Coronary artery (tissue), 2 donors: ENCODE results near the gene CARHSP1.
"Not testable (repeated sequence)": the region's sequence is repeated elsewhere in the genome, so short reads cannot be mapped to it uniquely, and the experiment has no call there.

ENCODE experiments used
- DNase-seq: peaks from one replicate; pipeline ENCODE4 v3.0.0-alpha.2; 2017; ENCODE audit warnings: low spot score
- H3K27ac ChIP-seq, 2 donors: fragments of 200-600 bp; sonication (generic); one replicate each; pipeline ENCODE4 v1.5.1; 2016 to 2019
- H3K4me3 ChIP-seq: fragments of 200-600 bp; sonication (generic); 2 replicates; pipeline ENCODE4 v1.5.1; 2016; ENCODE audit warnings: mild to moderate bottlenecking, moderate library complexity
- TF ChIP-seq, protein P1 (sequence below): fragments of 200-600 bp; sonication (generic); IDR thresholded peaks from one replicate; pipeline ENCODE4 v1.5.1; 2019; ENCODE audit warnings: antibody characterized with exemption

Gene CARHSP1

DNA sequence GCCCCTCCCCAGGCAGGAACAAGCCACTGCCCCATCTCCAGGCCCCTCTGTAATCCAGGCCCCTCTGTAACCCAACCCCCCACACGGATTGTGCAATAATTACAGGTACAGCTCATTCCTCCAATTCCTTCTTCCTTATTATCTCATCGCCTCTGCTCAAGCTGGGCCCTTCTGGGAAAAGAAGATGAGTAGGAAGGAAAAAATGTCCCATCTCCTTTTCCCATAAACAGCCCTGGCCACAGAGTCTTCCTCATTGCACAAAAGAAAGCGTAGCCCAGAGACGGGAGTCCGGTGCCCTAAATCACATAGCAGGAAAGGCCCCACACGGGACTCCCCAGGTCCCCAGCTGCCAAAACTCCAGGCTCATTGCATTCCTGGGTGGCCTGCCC, 9.7 kb upstream of the CARHSP1 start:
- H3K4me3 ChIP-seq: no peak overlapping the region
- no peak for DNase-seq
- no peak overlapping the region for H3K27ac ChIP-seq
- TF ChIP-seq, protein P1, sequence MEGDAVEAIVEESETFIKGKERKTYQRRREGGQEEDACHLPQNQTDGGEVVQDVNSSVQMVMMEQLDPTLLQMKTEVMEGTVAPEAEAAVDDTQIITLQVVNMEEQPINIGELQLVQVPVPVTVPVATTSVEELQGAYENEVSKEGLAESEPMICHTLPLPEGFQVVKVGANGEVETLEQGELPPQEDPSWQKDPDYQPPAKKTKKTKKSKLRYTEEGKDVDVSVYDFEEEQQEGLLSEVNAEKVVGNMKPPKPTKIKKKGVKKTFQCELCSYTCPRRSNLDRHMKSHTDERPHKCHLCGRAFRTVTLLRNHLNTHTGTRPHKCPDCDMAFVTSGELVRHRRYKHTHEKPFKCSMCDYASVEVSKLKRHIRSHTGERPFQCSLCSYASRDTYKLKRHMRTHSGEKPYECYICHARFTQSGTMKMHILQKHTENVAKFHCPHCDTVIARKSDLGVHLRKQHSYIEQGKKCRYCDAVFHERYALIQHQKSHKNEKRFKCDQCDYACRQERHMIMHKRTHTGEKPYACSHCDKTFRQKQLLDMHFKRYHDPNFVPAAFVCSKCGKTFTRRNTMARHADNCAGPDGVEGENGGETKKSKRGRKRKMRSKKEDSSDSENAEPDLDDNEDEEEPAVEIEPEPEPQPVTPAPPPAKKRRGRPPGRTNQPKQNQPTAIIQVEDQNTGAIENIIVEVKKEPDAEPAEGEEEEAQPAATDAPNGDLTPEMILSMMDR: no peak

DNA sequence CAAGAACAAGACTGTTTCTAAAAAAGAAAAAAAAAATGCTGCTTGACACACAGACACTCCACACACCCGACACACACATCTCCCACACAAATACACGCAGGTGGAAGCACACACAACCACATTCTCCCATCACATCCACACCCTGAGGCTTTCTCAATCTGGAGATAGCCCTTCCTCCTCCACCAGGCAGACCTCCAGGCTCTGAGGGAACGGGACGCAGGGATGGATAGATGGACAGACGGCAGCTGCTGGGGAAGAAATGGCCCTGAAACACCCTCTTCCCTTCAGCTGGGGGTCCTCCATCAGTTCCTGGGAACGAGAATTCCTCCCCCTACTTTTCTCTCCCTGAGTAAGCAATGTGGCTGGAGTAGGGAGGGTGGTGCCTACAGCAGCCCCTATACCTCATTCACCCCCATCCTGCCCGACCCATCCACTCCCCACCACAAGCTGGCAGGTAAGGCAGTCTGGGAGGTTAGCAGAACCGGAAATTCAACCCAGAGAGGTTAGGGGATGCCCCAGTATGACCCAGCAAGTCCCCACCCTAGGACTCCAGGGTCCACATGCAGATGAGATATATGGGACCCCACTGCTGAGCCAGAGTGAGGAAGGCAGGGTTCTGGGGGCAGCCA, 9.2 kb upstream of the CARHSP1 start:
- no peak overlapping the region for H3K27ac ChIP-seq
- DNase-seq: no peak
- TF ChIP-seq, protein P1: no peak
- no peak overlapping the region for H3K4me3 ChIP-seq

DNA sequence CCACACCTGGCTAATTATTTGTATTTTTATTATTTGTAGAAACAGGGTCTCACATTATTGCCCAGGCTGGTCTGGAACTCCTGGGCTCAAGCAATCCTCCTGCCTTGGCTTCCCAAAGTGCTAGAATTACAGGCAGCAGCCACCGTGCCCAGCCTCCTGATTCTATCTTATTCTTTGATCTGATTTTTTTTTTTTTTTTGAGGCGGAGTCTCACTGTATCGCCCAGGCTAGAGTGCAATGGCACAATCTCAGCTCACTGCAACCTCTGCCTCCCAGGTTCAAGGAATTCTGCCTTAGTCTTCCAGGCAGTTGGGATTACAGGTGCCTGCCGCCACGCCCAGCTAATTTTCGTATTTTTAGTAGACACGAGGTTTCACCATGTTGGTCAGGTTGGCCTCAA, 6.5 kb upstream of the CARHSP1 start:
- not testable (repeated sequence) for H3K27ac ChIP-seq, DNase-seq, H3K4me3 ChIP-seq

DNA sequence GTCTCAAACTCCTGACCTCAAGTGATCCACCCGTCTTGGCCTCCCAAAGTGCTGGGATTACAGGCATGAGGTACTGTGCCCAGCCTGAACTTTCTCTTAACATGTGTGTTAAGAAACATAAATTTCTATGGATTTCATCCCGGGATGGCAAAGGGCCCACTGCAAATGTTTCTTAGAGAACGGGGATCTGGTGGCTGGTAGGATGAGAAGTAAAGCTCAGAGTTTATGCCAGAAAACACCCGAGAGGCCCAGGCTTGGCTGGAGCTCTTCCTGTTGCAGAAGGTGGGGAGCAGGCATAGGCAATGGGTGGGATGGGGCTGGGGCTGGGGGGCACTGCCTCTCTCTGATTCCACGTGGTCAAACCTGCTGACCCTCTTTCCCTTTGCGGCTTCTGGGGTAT, 5.6 kb upstream of the CARHSP1 start:
- Histone ChIP-seq H3K4me3 (no peak overlapping the region), H3K27ac (no peak overlapping the region)
- no peak for DNase-seq
- TF ChIP-seq, protein P1: no peak

DNA sequence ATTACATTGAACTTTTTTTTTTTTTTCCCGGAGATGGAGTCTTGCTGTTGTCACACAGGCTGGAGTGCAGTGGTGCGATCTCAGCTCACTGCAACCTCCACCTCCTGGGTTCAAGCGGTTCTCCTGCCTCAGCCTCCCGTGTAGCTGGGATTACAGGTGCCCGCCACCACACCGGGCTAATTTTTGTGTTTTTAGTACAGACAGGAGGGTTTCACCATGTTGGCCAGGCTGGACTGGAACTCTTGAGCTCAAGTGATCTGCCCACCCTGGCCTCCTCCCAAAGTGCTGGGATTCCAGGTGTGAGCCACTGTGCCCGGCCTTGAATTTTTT, 5.0 kb upstream of the CARHSP1 start:
- not testable (repeated sequence) for H3K4me3 ChIP-seq, H3K27ac ChIP-seq, DNase-seq

DNA sequence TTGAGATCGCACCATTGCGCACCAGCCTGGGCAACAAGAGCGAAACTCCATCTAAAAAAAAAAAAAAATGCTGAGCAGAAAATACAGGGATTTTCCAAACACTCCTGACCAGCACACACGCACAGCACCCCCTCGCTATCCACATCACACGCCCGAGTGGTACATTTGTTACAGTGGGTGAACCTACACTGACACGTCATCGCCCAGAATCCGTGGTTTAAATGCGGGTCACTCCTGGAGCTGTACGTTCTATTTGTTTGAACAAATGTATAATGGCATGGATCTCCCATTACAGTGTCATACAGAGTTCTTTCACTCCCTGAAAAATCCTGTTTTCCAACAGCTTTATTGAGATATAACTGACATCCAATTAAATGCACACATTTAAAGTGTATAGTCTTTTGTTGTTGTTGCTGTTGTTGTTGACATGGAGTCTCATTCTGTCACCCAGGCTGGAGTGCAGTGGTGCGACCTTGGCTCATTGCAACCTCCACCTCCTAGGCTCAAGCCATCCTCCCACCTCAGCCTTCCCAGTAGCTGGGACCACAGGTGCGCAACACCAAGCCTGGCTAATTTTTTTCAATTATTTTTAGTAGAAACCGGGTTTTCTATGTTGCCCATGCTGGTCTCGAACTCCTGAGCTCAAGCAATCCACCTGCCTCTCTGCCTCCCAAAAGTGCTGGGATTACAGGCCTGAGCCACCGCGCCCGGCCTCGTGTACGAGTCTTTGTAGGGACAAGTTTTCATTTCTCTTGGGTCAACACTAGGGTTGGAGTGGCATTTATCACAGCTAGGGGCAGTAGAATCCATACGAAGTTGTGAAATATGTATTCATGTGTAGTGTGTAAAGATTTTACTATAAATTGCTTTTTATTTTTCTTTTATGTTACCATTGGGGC, 4.4 kb upstream of the CARHSP1 start:
- no peak for DNase-seq
- TF ChIP-seq, protein P1: no peak
- Histone ChIP-seq H3K4me3 (no peak overlapping the region), H3K27ac (no peak overlapping the region)

DNA sequence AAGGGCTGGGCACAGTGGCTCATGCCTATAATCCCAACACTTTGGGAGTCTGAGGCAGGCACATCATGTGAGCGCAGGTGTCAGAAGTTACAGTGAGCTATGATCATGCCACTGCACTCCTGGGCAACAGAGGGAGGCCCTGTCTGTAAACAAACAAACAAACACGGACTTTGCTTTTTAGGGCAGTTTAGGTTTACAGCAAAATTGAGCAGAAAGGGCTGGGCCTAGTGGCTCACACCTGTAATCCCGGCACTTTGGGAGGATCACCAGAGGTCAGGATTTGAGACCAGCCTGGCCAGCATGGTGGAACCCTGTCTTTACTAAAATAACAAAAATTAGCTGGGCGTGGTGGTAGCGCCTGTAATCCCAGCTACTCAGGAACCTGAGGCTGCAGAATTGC, 3.3 kb upstream of the CARHSP1 start:
- Histone ChIP-seq H3K4me3 (no peak overlapping the region), H3K27ac (no peak overlapping the region)
- no peak for DNase-seq
- TF ChIP-seq, protein P1: no peak

DNA sequence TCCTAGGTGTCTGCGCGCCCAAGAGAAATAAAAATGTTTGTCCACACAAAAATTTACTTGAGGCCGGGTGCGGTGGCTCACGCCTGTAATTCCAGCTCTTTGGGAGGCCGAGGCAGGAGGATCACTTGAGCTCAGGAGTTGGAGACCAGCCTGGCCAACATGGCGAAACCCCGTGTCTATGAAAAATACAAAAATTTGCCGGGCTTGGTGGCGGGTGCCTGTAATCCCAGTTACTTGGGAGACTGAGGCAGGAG, 1.1 kb upstream of the CARHSP1 start:
- H3K27ac ChIP-seq, H3K4me3 ChIP-seq, DNase-seq: not testable (repeated sequence)
